ENCODE measurements around the gene PLEKHG7.

GRCh38 chr12:92701441-92701840 is 1.3 kb upstream of the PLEKHG7 start:
- no peak for TF ChIP-seq EZH2phosphoT487 (IDR thresholded peaks at IDR 0.05; ENCODE audit: insufficient read depth, low read depth)
- TF ChIP-seq EZH2 (IDR thresholded peaks at IDR 0.05; ENCODE audit: insufficient read depth, poor library complexity, severe bottlenecking), result no peak

Data from GM23248 (cell line).